Right atrium auricular region (tissue), 2 donors: ENCODE measurements around the gene RAB15. TPM values are rescaled to one million over a fixed set of nuclear protein-coding genes. Genes with fewer than 3 reads are reported as not detected.

Experiments used
- DNase-seq: peaks from one replicate; pipeline ENCODE4 v3.0.0-alpha.2; 2019; ENCODE audit warnings: low spot score
- H3K27ac ChIP-seq, 2 donors: fragments of 200-600 bp; sonication (generic); 1 replicate in 1 of 2; 2 replicates in 1 of 2; pipeline ENCODE4 v1.5.1; 2016 to 2019
- H3K27me3 ChIP-seq, 2 donors: fragments of 200-600 bp; sonication (generic); one replicate each; pipeline versions ENCODE4 v1.5.1 to v1.6.0; 2017 to 2019
- H3K36me3 ChIP-seq: fragments of 200-600 bp; sonication (generic); one replicate; pipeline ENCODE4 v1.5.1; 2016
- H3K4me1 ChIP-seq, 2 donors: fragments of 200-600 bp; sonication (generic); one replicate each; pipeline versions ENCODE4 v1.5.1 to v1.6.0; 2017 to 2019
- H3K4me3 ChIP-seq, 2 donors: fragments of 200-600 bp; sonication (generic); 1 replicate in 1 of 2; 2 replicates in 1 of 2; pipeline ENCODE4 v1.5.1; 2017 to 2019; ENCODE audit warnings: mild to moderate bottlenecking in 1 of 2, moderate library complexity in 1 of 2
- H3K9me3 ChIP-seq, 2 donors: fragments of 200-600 bp; sonication (generic); one replicate each; pipeline ENCODE4 v1.5.1; 2019
- total RNA-seq, 2 donors: library from RNA; depleted of rRNA; stranded (reverse); fragments of >200 nt; gene quantifications; one replicate each; pipeline ENCODE4 v1.1.0, GENCODE V29; 2016
- TF ChIP-seq, protein P1 (sequence below), 2 donors: fragments of 200-600 bp; sonication (generic); IDR thresholded peaks; one replicate each; pipeline ENCODE4 v1.5.1; 2019; ENCODE audit warnings: antibody characterized with exemption in 2 of 2

The RAB15 gene
- total RNA-seq, 2 donors from 2014 or later: 9.8 to 69.0 TPM

DNA sequence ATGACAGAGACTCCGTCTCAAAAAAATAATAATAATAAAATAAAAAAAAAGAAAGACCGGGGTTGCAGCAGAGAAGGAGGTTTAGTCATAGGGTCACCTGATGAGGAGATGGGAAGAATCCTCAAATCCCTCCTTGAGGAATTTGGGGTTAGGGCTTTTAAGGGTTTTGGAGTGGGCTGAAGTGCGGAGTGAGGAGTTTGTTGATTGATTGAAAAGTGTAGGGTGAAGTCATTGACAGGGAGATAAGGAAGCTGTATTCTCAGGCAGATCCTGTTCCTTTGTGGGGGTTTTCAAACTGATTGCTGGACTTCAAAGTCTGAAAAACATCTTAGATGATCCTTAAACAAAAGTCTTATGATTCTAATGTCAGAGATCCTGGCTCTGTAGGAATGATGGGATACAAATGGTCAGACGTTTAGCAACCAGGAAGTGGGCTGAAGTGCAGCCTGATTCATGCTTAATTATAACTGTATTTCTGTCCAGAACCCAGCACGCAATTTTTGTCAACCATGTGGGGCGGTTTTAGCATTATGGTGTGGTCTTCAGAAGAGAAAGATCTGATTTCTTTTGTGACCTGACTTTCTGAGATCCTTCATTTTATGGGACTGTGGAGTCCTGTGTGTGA, 30.6 kb upstream of the RAB15 start:
- no peak overlapping the region for H3K27ac ChIP-seq
- no peak for DNase-seq
- peaks cover 5% of the 10 kb centered on the region for H3K36me3 ChIP-seq
- TF ChIP-seq, protein P1, sequence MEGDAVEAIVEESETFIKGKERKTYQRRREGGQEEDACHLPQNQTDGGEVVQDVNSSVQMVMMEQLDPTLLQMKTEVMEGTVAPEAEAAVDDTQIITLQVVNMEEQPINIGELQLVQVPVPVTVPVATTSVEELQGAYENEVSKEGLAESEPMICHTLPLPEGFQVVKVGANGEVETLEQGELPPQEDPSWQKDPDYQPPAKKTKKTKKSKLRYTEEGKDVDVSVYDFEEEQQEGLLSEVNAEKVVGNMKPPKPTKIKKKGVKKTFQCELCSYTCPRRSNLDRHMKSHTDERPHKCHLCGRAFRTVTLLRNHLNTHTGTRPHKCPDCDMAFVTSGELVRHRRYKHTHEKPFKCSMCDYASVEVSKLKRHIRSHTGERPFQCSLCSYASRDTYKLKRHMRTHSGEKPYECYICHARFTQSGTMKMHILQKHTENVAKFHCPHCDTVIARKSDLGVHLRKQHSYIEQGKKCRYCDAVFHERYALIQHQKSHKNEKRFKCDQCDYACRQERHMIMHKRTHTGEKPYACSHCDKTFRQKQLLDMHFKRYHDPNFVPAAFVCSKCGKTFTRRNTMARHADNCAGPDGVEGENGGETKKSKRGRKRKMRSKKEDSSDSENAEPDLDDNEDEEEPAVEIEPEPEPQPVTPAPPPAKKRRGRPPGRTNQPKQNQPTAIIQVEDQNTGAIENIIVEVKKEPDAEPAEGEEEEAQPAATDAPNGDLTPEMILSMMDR (IDR thresholded peaks at IDR 0.05): no peak
- no peaks in the 10 kb centered on the region for H3K9me3 ChIP-seq
- H3K4me3 ChIP-seq: no peak overlapping the region
- no peaks in the 10 kb centered on the region for H3K27me3 ChIP-seq
- H3K4me1 ChIP-seq: no peaks in the 10 kb centered on the region

DNA sequence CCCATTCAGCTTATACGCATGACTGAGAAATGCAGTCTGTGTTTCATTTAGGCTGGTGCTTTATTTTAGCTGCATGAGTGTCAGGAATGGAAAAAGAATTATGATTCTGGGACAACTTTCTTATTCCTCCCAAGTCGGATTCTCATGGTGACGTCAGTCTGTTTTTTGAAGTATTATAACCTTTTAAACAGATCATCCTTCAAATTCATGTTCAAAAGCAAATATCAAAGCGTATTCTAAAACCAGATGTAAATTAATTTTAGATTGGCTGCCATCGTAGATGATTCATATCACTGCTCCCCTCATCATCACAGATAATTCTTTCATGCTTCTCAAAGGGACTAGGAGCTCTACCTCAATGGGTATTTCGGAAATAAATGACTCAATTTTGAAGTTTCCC, 29.6 kb upstream of the RAB15 start:
- Histone ChIP-seq H3K36me3 (peaks cover 5% of the 10 kb centered on the region), H3K4me1 (no peaks in the 10 kb centered on the region), H3K27ac (no peak overlapping the region), H3K4me3 (no peak overlapping the region), H3K9me3 (no peaks in the 10 kb centered on the region), H3K27me3 (no peaks in the 10 kb centered on the region)
- TF ChIP-seq, protein P1 (IDR thresholded peaks at IDR 0.05): no peak
- no peak for DNase-seq

DNA sequence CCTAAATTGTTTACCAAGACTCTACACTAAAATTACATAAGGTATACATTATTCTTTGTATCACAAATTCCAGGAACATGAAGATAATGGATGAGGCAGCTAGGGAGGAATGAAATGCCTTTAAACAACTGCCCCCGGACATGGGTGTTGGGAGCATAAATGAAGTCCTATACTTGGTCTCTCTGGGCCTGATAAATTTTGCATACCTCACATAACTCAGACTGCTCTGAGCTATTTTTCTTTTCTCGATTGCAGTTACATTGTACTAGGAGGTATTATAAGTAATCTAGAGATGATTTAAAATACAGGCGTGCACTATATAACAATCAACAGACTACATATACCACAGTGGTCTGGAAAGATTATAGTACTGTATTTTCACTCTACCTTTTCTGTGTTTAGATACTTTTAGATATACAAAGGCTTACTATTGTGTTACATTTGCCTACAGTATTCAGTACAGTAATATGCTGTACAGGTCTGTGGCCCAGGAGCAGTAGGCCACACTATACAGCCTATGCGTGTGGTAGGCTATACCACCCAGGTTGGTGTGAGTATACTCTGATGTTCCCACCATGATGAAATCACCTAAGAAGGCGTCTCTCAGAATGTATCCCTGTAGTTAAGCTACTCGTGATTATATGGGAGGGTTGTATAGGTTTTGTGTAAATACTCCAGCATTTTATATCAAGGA, 28.9 kb upstream of the RAB15 start:
- peak overlapping the region in 1 of 2 donors; percentile 0 for H3K27ac ChIP-seq
- no peak for DNase-seq
- peaks cover 5% of the 10 kb centered on the region for H3K36me3 ChIP-seq
- H3K4me3 ChIP-seq: no peak overlapping the region
- H3K9me3 ChIP-seq: no peaks in the 10 kb centered on the region
- TF ChIP-seq, protein P1 (IDR thresholded peaks at IDR 0.05): no peak
- no peaks in the 10 kb centered on the region for H3K27me3 ChIP-seq
- H3K4me1 ChIP-seq: no peaks in the 10 kb centered on the region

DNA sequence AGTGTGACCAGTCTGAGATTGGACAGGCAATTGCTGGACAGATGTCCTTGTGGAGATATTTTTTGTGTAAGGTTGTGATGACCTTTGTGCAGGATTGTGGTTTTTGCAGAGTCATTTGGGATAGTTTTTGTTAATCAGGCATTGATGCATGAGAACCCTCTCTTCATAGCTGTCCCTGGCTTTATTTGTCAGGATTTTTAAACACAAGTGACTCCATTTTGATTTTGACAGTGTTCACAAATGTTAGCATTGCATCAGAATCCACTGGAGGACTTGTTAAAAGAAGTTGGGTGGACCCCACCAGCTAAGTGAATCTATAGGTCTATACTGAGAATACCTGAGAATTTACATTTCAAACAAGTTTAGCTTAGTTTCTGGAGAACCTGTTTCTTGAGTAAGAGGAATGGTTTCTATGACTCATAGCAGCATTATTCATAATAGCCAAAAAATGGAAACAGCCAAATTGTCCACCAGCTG, 26.4 kb upstream of the RAB15 start:
- Histone ChIP-seq H3K4me1 (no peaks in the 10 kb centered on the region), H3K36me3 (no peaks in the 10 kb centered on the region), H3K27me3 (no peaks in the 10 kb centered on the region), H3K9me3 (no peaks in the 10 kb centered on the region), H3K4me3 (no peak overlapping the region), H3K27ac (no peak overlapping the region)
- TF ChIP-seq, protein P1 (IDR thresholded peaks at IDR 0.05): no peak
- DNase-seq: no peak

DNA sequence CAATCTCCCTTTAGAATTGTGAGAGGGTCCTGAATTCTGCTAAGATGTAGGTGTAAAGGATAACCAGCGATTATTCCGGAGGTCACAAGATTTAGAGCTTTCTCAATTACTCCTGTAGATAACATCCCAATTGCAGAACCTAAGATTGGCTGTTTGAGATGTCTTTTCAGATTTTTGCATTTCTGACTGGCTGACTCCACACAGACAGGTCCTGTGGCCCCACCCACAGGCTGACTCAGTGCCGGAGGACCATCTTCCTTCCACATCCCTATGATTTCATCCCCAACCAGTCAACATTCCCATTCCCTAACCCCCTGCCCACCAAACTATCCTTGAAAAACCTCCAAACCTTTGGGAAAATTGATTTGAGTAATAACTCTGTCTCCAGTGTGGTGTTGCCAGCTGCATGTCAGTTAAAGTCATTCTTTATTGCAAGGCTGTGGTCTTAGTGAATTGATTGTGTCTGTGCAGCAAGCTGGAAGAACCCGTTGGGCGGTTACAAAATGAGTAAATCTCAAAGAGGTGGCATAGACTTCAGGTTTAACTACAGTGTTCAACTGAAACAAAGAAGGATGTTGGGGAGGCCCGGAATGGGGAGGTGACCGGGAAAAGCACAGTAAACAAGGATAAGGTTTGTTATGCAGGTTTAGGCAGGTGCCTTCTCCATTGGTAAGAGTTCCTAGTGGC, 25.1 kb upstream of the RAB15 start:
- Histone ChIP-seq H3K9me3 (no peaks in the 10 kb centered on the region), H3K4me3 (no peak overlapping the region), H3K36me3 (no peaks in the 10 kb centered on the region), H3K27ac (no peak overlapping the region), H3K4me1 (no peaks in the 10 kb centered on the region), H3K27me3 (no peaks in the 10 kb centered on the region)
- TF ChIP-seq, protein P1 (IDR thresholded peaks at IDR 0.05): no peak
- no peak for DNase-seq
